GM23248 (cell line): ENCODE data around the gene CKAP5. TPM values are rescaled to one million over a fixed set of nuclear protein-coding genes. Genes with fewer than 3 reads are reported as not detected.

ENCODE experiments used
- DNase-seq: peaks from one replicate; pipeline ENCODE4 v3.0.0-alpha.2; 2015
- H2AFZ ChIP-seq: fragments of 200-600 bp; sonication (generic); 2 replicates; pipeline ENCODE4 v1.6.1; 2016; ENCODE audit warnings: antibody characterized with exemption
- H3F3A ChIP-seq: fragments of 200-600 bp; sonication (generic); 2 replicates; pipeline ENCODE4 v1.6.1; 2016; ENCODE audit warnings: mild to moderate bottlenecking, antibody characterized with exemption, mixed run types; ENCODE audit not compliant: insufficient read depth
- H3K27ac ChIP-seq: fragments of 200-600 bp; sonication (generic); 2 replicates; pipeline ENCODE4 v1.5.1; 2016; ENCODE audit warnings: mild to moderate bottlenecking
- H3K27me3 ChIP-seq: fragments of 200-600 bp; sonication (generic); replicated peaks from 2 replicates; pipeline ENCODE4 v1.6.1; 2016; ENCODE audit warnings: mild to moderate bottlenecking; ENCODE audit not compliant: insufficient read depth
- H3K36me3 ChIP-seq: fragments of 200-600 bp; sonication (generic); 2 replicates; pipeline ENCODE4 v1.6.1; 2016; ENCODE audit warnings: low read depth, mild to moderate bottlenecking
- H3K4me1 ChIP-seq: fragments of 200-600 bp; sonication (generic); 2 replicates; pipeline ENCODE4 v1.6.1; 2016; ENCODE audit warnings: mild to moderate bottlenecking; ENCODE audit not compliant: insufficient read depth
- H3K4me2 ChIP-seq: fragments of 200-600 bp; sonication (generic); one replicate; pipeline ENCODE4 v1.6.1; 2016; ENCODE audit warnings: mild to moderate bottlenecking; ENCODE audit not compliant: unreplicated experiment
- H3K4me3 ChIP-seq: fragments of 200-600 bp; sonication (generic); 2 replicates; pipeline ENCODE4 v1.5.1; 2016; ENCODE audit warnings: mild to moderate bottlenecking
- H3K79me2 ChIP-seq: fragments of 200-600 bp; sonication (generic); 2 replicates; pipeline ENCODE4 v1.6.1; 2016; ENCODE audit warnings: mild to moderate bottlenecking; ENCODE audit not compliant: insufficient read depth
- H3K9ac ChIP-seq: fragments of 200-600 bp; sonication (generic); 2 replicates; pipeline ENCODE4 v1.6.1; 2016; ENCODE audit warnings: mild to moderate bottlenecking
- H3K9me2 ChIP-seq: fragments of 200-600 bp; sonication (generic); 2 replicates; pipeline ENCODE4 v1.6.1; 2016; ENCODE audit warnings: mixed run types, mild to moderate bottlenecking, moderate library complexity; ENCODE audit not compliant: insufficient read depth
- H3K9me3 ChIP-seq: fragments of 200-600 bp; sonication (generic); one replicate; pipeline ENCODE4 v1.6.1; 2017; ENCODE audit warnings: low read depth
- H4K20me1 ChIP-seq: fragments of 200-600 bp; sonication (generic); 2 replicates; pipeline ENCODE4 v1.6.0; 2016; ENCODE audit not compliant: insufficient read depth
- EZH2 ChIP-seq: fragments of 200-600 bp; sonication (generic); IDR thresholded peaks from 2 replicates; pipeline ENCODE4 v1.6.1; 2018; ENCODE audit warnings: antibody characterized with exemption, mild to moderate bottlenecking; ENCODE audit not compliant: insufficient read depth, poor library complexity, severe bottlenecking
- EZH2phosphoT487 ChIP-seq: fragments of 200-600 bp; sonication (generic); IDR thresholded peaks from 2 replicates; pipeline ENCODE4 v1.6.1; 2018; ENCODE audit warnings: antibody characterized with exemption, moderate library complexity, mild to moderate bottlenecking, low read depth; ENCODE audit not compliant: insufficient read depth
- WGBS, 2 experiments: methylation state at CpG; one replicate each; pipeline ENCODE4 v1.1.6; 2015 to 2017; ENCODE audit warnings: low lambda C conversion rate in 2 of 2, low coverage in 1 of 2; ENCODE audit errors: missing lambda C conversion rate in 2 of 2; 5-methylcytosine and 5-hydroxymethylcytosine counted together
- in situ Hi-C: fragments of 300-500 bp; cut with MboI; formaldehyde crosslinking; loops from 2 replicates; pipeline ENCODE4 v1.15.0; 2020
- polyA plus RNA-seq: library from polyadenylated mRNA; unstranded; fragments of >200 nt; fragmentation: Nextera tagmentation; extraction: Ambion mirVana; gene quantifications from 2 replicates; pipeline ENCODE4 v1.2.1, GENCODE V29; 2016
- total RNA-seq: library from RNA; depleted of rRNA; stranded (reverse); fragments of >200 nt; shearing (Covaris generic); gene quantifications from 2 replicates; pipeline ENCODE4 v1.2.3, GENCODE V29; 2014

CKAP5 gene
- total and polyA plus RNA-seq, 2 experiments from 2014 or later: 35.2 to 47.6 TPM

DNA sequence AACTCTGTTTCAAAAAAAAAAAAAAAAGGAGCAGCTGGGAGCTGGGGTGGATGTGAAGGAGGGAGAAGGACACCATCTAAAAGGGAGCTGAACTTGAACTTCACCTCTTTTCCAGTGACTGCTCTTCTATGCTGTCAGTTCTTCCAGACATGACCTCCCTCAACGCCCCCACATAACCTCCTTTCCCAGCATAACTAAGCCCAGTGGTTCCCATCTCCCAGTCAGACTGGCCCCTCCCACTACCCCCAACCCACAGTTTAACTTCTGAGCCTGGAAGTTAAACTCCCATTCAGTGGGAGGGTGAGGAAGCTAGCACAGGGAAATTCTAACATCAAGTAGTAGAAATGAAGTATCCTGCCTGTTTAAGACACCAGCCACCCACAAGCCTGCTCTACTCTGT lies 147.5 kb downstream of the CKAP5 start:
- peak overlapping the region; percentile 88 for H3K4me3 ChIP-seq
- H3K27me3 ChIP-seq: no peaks in the 10 kb centered on the region
- H3K79me2 ChIP-seq: peaks cover 93% of the 10 kb centered on the region
- in situ Hi-C loops: no loop called here
- H3K9me2 ChIP-seq: no peaks in the 10 kb centered on the region
- peak overlapping the region; percentile 90 for H3K4me2 ChIP-seq
- H3K27ac ChIP-seq: peak overlapping the region; percentile 94; the same call in 1 of the 2 replicates
- H3K36me3 ChIP-seq: peaks cover 10% of the 10 kb centered on the region; the same call in 1 of the 2 replicates
- H3K9ac ChIP-seq: peak overlapping the region; percentile 92; the same call in 1 of the 2 replicates
- peaks cover 7% of the 10 kb centered on the region; the same call in 1 of the 2 replicates for H3F3A ChIP-seq
- peaks cover 34% of the 10 kb centered on the region for H3K4me1 ChIP-seq
- 11 to 22% methylated on average over 1 of the region's 1 CpG for WGBS, 2 experiments
- TF ChIP-seq EZH2: no peak
- TF ChIP-seq EZH2phosphoT487: no peak
- no peak for DNase-seq
- H3K9me3 ChIP-seq: no peaks in the 10 kb centered on the region
- no peak overlapping the region for H2AFZ ChIP-seq
- no peaks in the 10 kb centered on the region for H4K20me1 ChIP-seq

- H4K20me1 ChIP-seq: no peaks in the 10 kb centered on the region
- peaks cover 91% of the 10 kb centered on the region for H3K79me2 ChIP-seq
- in situ Hi-C loops: no loop called here
- no peak for DNase-seq
- H3K9ac ChIP-seq: peak overlapping the region; percentile 50
- H3K4me3 ChIP-seq: peak overlapping the region; percentile 18; the same call in 1 of the 2 replicates
- peaks cover 34% of the 10 kb centered on the region for H3K4me1 ChIP-seq
- 28 to 38% methylated on average over 2 of the region's 2 CpGs for WGBS, 2 experiments
- H3K9me2 ChIP-seq: no peaks in the 10 kb centered on the region
- H3K9me3 ChIP-seq: no peaks in the 10 kb centered on the region
- H3F3A ChIP-seq: peaks cover 7% of the 10 kb centered on the region; the same call in 1 of the 2 replicates
- H3K4me2 ChIP-seq: peak overlapping the region; percentile 90
- peaks cover 10% of the 10 kb centered on the region; the same call in 1 of the 2 replicates for H3K36me3 ChIP-seq
- H3K27me3 ChIP-seq: no peaks in the 10 kb centered on the region
- TF ChIP-seq EZH2: no peak
- no peak for TF ChIP-seq EZH2phosphoT487
- peak overlapping the region; percentile 38 for H3K27ac ChIP-seq
- no peak overlapping the region for H2AFZ ChIP-seq
These were observed 148.4 kb downstream of the CKAP5 start for GRCh38 chr11:46697723-46698122.

DNA sequence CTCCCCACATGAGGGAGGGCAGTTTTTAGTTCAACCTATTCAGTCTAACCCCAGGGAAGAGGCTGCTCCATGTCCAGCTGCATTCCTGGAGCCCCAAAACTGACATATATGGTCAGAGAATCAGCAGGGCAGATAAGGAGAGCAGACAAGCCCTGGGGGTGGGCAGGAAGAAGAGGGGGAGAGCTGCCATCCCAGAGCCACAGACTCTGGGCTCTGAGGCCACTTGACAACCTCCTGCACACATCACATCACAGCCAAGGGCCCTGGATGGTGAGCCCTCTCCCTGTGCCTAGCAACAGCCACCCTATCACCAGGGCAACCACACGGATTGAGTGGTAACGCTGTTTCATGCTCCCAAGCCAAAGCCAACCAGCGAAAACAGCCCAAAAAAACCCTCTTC lies 148.8 kb downstream of the CKAP5 start:
- Histone ChIP-seq H3K4me2 (no peak overlapping the region), H3K4me1 (peaks cover 33% of the 10 kb centered on the region), H3K27me3 (no peaks in the 10 kb centered on the region), H3K9ac (peak overlapping the region; percentile 50), H3K9me2 (no peaks in the 10 kb centered on the region), H3K36me3 (peaks cover 7% of the 10 kb centered on the region; the same call in 1 of the 2 replicates), H3K9me3 (no peaks in the 10 kb centered on the region), H3K79me2 (peaks cover 90% of the 10 kb centered on the region), H4K20me1 (no peaks in the 10 kb centered on the region), H3K4me3 (no peak overlapping the region), H2AFZ (no peak overlapping the region), H3K27ac (peak overlapping the region; percentile 38), H3F3A (peaks cover 7% of the 10 kb centered on the region; the same call in 1 of the 2 replicates)
- TF ChIP-seq EZH2phosphoT487 (no peak), EZH2 (no peak)
- WGBS, 2 experiments: 59 to 72% methylated on average over 3 of the region's 3 CpGs
- in situ Hi-C loops: no loop called here
- peak; percentile 16 for DNase-seq

DNA sequence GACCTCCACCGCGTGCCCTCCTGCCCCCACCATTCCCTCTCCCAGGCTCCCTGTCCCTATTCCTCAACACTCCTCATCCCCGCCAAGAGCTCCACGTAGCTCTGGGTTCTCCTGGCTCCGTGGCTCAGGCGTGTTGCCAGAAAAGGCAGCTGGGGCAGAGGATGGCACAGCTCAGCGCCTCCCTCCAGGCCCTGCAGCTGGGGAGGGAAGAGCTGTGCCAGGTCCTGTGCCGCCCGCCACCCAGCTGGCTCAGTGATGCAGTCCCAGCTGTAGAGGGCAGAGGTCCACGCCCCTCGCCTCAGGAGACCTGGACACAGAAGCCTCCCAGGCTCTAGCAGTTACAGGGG lies 149.9 kb downstream of the CKAP5 start:
- Histone ChIP-seq H3K79me2 (peaks cover 81% of the 10 kb centered on the region), H2AFZ (no peak overlapping the region), H3K4me3 (no peak overlapping the region), H3K27me3 (no peaks in the 10 kb centered on the region), H3K36me3 (peaks cover 11% of the 10 kb centered on the region; the same call in 1 of the 2 replicates), H3K9me3 (no peaks in the 10 kb centered on the region), H4K20me1 (no peaks in the 10 kb centered on the region), H3F3A (peaks cover 7% of the 10 kb centered on the region; the same call in 1 of the 2 replicates), H3K9ac (no peak overlapping the region), H3K27ac (no peak overlapping the region), H3K9me2 (no peaks in the 10 kb centered on the region), H3K4me1 (peaks cover 27% of the 10 kb centered on the region), H3K4me2 (no peak overlapping the region)
- 76 to 78% methylated on average over 11 of the region's 11 CpGs for WGBS, 2 experiments
- TF ChIP-seq EZH2phosphoT487: no peak
- TF ChIP-seq EZH2: no peak
- DNase-seq: no peak
- in situ Hi-C loops: no loop called here
